Esophagus squamous epithelium (tissue), 5 donors: ENCODE results near the gene DCBLD1. TPM values are rescaled to one million over a fixed set of nuclear protein-coding genes. Genes with fewer than 3 reads are reported as not detected.

Experiments used
- DNase-seq: peaks from one replicate; lab custom pipeline; 2025; lab: John Stamatoyannopoulos, UW
- H3K27ac ChIP-seq, 4 donors: fragments of 200-600 bp; sonication (generic); one replicate each; pipeline ENCODE4 v1.5.1; 2016 to 2019; ENCODE audit warnings: mild to moderate bottlenecking in 1 of 4
- H3K27me3 ChIP-seq, 4 donors: fragments of 200-600 bp; sonication (generic); 1 replicate in 3 of 4; 2 replicates in 1 of 4; pipeline versions ENCODE4 v1.5.1 to v1.6.0; 2017 to 2021; ENCODE audit warnings: antibody characterized with exemption in 1 of 4
- H3K36me3 ChIP-seq, 3 donors: fragments of 200-600 bp; sonication (generic); one replicate each; pipeline ENCODE4 v1.5.1; 2016 to 2019
- H3K4me1 ChIP-seq, 3 donors: fragments of 200-600 bp; sonication (generic); one replicate each; pipeline ENCODE4 v1.5.1; 2017 to 2019
- H3K4me3 ChIP-seq, 4 donors: fragments of 200-600 bp; sonication (generic); 1 replicate in 3 of 4; 2 replicates in 1 of 4; pipeline ENCODE4 v1.5.1; 2016 to 2019; ENCODE audit warnings: mild to moderate bottlenecking in 2 of 4, moderate library complexity in 1 of 4
- H3K9me3 ChIP-seq, 3 donors: fragments of 200-600 bp; sonication (generic); one replicate each; pipeline ENCODE4 v1.5.1; 2016 to 2019
- POLR2A ChIP-seq, 4 donors: fragments of 450-650 bp; IDR thresholded peaks; one replicate each; pipeline ENCODE4 v1.6.1; 2017; ENCODE audit warnings: antibody characterized with exemption in 4 of 4, mild to moderate bottlenecking in 4 of 4, moderate library complexity in 3 of 4
- WGBS, 2 donors: methylation state at CpG; one replicate each; pipeline ENCODE4 v1.1.5; 2018; 5-methylcytosine and 5-hydroxymethylcytosine counted together
- intact Hi-C: fragments of 100-400 bp; cut with DNase I; formaldehyde crosslinking; loops from one replicate; pipeline ENCODE4 v1.15.0; 2022
- total RNA-seq, 4 donors: library from RNA; depleted of rRNA; stranded (reverse); fragments of >200 nt; gene quantifications; one replicate each; pipeline ENCODE4 v1.1.0, GENCODE V29; 2016
- TF ChIP-seq, protein P1 (sequence below), 6 experiments: fragments of 450-650 bp in 4 of 6; fragments of 200-600 bp in 2 of 6; sonication (generic) in 2 of 6; IDR thresholded peaks; one replicate each; pipeline ENCODE4 v1.5.1; 2016 to 2019; ENCODE audit warnings: antibody characterized with exemption in 6 of 6, mild to moderate bottlenecking in 4 of 6, moderate library complexity in 4 of 6
- donor health status: DM: yes; HTN: yes; CAD: no.

DCBLD1 gene
- total RNA-seq, 4 donors from 2014 or later: 6.7 to 19.1 (median 10.8) TPM

- TF ChIP-seq, protein P1, sequence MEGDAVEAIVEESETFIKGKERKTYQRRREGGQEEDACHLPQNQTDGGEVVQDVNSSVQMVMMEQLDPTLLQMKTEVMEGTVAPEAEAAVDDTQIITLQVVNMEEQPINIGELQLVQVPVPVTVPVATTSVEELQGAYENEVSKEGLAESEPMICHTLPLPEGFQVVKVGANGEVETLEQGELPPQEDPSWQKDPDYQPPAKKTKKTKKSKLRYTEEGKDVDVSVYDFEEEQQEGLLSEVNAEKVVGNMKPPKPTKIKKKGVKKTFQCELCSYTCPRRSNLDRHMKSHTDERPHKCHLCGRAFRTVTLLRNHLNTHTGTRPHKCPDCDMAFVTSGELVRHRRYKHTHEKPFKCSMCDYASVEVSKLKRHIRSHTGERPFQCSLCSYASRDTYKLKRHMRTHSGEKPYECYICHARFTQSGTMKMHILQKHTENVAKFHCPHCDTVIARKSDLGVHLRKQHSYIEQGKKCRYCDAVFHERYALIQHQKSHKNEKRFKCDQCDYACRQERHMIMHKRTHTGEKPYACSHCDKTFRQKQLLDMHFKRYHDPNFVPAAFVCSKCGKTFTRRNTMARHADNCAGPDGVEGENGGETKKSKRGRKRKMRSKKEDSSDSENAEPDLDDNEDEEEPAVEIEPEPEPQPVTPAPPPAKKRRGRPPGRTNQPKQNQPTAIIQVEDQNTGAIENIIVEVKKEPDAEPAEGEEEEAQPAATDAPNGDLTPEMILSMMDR (IDR thresholded peaks at IDR 0.05): no peak
- TF ChIP-seq POLR2A (IDR thresholded peaks at IDR 0.05): no peak
- H3K9me3 ChIP-seq: no peaks in the 10 kb centered on the region
- no peaks in the 10 kb centered on the region for H3K36me3 ChIP-seq
- intact Hi-C loops: no loop called here
- H3K4me3 ChIP-seq: no peak overlapping the region
- no peak for DNase-seq
- 45 to 62% methylated on average over 4 of the region's 4 CpGs for WGBS, 2 donors
- H3K27me3 ChIP-seq: no peaks in the 10 kb centered on the region
- H3K4me1 ChIP-seq: peaks cover 0 to 3% (median 0%) of the 10 kb centered on the region in 3 donors
- H3K27ac ChIP-seq: no peak overlapping the region
Measured at GRCh38 chr6:117469356-117469755, 13.1 kb upstream of the DCBLD1 start.

GRCh38 chr6:117469791-117470190 lies 12.7 kb upstream of the DCBLD1 start:
- Histone ChIP-seq H3K36me3 (no peaks in the 10 kb centered on the region), H3K27ac (no peak overlapping the region), H3K9me3 (no peaks in the 10 kb centered on the region), H3K27me3 (no peaks in the 10 kb centered on the region), H3K4me1 (no peaks in the 10 kb centered on the region), H3K4me3 (no peak overlapping the region)
- 85 to 90% methylated on average over 3 of the region's 3 CpGs for WGBS, 2 donors
- TF ChIP-seq, protein P1 (IDR thresholded peaks at IDR 0.05): no peak
- no peak for TF ChIP-seq POLR2A (IDR thresholded peaks at IDR 0.05)
- intact Hi-C loops: no loop called here
- DNase-seq: no peak

DNA sequence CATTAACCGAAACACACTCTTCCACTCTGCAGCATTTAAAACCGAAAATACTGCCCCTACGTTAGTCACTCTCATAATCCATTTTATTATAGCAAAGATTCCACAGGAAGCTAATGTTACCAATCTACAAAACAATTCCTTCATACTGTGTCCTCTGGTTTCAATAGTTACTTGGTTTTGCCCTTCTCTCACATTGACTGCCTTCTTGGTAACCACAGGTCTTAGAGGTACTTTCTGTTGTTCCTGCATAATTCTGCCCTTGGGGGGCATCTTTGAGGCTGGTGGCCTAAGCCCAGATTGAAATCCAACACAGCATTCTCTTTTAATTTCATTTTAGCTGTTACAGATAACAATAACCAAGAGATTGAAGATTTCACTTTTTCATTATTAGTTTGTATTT lies 9.8 kb upstream of the DCBLD1 start:
- H3K27ac ChIP-seq: no peak overlapping the region
- intact Hi-C loops: no loop called here
- no peak for TF ChIP-seq POLR2A (IDR thresholded peaks at IDR 0.05)
- TF ChIP-seq, protein P1 (IDR thresholded peaks at IDR 0.05): no peak
- DNase-seq: no peak
- no peaks in the 10 kb centered on the region for H3K9me3 ChIP-seq
- 86 to 90% methylated on average over 3 of the region's 3 CpGs for WGBS, 2 donors
- H3K36me3 ChIP-seq: no peaks in the 10 kb centered on the region
- no peak overlapping the region for H3K4me3 ChIP-seq
- no peaks in the 10 kb centered on the region for H3K4me1 ChIP-seq
- H3K27me3 ChIP-seq: no peaks in the 10 kb centered on the region

GRCh38 chr6:117473401-117473800 lies 9.1 kb upstream of the DCBLD1 start:
- no peaks in the 10 kb centered on the region for H3K9me3 ChIP-seq
- H3K27me3 ChIP-seq: no peaks in the 10 kb centered on the region
- DNase-seq: no peak
- H3K4me1 ChIP-seq: no peaks in the 10 kb centered on the region
- intact Hi-C loops: no loop called here
- 85 to 88% methylated on average over 1 of the region's 1 CpG for WGBS, 2 donors
- TF ChIP-seq, protein P1 (IDR thresholded peaks at IDR 0.05): no peak
- no peak for TF ChIP-seq POLR2A (IDR thresholded peaks at IDR 0.05)
- H3K36me3 ChIP-seq: no peaks in the 10 kb centered on the region
- no peak overlapping the region for H3K4me3 ChIP-seq
- H3K27ac ChIP-seq: no peak overlapping the region

GRCh38 chr6:117477988-117478852 lies 4.3 kb upstream of the DCBLD1 start:
- H3K27me3 ChIP-seq: no peaks in the 10 kb centered on the region
- TF ChIP-seq, protein P1 (IDR thresholded peaks at IDR 0.05): peak in 3 of 6 experiments; percentile 14 to 36 (median 21)
- TF ChIP-seq POLR2A (IDR thresholded peaks at IDR 0.05): no peak
- H3K4me3 ChIP-seq: no peak overlapping the region
- no peak overlapping the region for H3K27ac ChIP-seq
- WGBS, 2 donors: 73 to 86% methylated on average over 4 of the region's 4 CpGs
- H3K4me1 ChIP-seq: peaks cover 0 to 12% (median 4%) of the 10 kb centered on the region in 3 donors
- no peaks in the 10 kb centered on the region for H3K9me3 ChIP-seq
- no peaks in the 10 kb centered on the region for H3K36me3 ChIP-seq
- intact Hi-C loops: no loop called here
- no peak for DNase-seq
